Nucleus accumbens (tissue), 56 donors: ENCODE measurements around the gene NHERF1.
A peak's percentile ranks its signal among the peaks of the same experiment; 100 is the strongest.

Experiments
- DNase-seq, 56 donors: peaks; one replicate each; lab custom pipeline; 2025; lab: John Stamatoyannopoulos, UW

The NHERF1 gene

DNA sequence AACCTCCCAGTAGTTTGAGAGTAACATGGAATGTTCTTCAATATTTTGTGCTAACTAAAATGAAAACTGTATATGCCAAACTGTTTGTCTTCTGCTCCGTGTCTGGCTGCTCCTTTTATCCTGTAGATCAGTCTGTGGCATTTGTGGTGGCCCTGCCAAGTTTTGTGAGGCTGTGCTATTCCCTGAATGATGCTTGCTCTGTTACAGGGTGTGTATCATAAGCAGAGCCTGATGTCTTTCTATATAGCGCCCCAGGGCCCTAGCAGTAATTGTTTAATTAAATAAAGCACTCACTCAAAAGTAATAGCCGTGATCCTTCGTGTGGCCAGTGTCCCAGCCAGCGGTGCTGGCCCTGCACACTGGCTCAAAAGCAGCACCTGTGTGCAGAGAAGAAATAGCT lies 55.5 kb downstream of the NHERF1 start:
- DNase-seq = no peak

DNA sequence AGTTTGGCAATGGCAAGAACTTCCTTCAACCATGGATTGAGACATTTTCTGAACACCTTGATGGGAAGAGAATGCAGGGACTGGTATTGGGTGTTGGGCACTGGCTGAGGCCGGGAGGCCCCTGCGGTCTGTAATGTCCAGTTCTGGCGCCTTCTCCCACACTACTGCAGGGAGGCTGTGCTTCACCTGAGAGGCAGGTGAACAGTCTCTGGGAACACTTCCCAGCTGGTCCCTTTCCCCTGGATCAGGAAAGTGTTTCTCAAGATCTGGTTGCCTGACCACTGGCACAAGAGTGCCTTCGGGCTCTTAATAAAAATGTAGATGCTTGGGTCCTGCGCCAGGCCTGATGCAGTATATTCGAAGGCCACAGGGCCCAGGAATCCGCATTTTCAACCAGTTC lies 56.3 kb downstream of the NHERF1 start:
- DNase-seq = no peak

DNA sequence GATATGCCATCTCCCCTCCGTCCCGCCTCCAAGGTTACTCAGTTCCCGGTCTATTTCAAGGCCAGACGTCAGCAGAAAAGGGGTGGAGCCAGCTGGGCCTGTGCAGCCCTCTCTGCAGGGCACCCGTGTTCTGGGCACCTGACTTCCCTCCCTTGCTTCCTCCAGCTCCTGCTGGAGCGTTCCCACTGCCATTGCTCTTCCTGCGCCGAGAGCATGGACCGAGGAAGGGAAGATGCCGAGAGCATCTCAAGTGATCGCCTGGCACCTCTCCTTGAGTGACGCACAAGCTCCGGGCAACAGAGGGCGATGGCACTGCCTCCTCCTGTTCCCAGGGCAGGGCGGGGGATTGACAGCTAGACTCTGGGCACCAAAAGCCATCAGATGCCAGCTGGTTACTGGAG lies 57.2 kb downstream of the NHERF1 start:
- DNase-seq = peak in 16 of 56 donors; percentile 18 to 78 (median 50)

DNA sequence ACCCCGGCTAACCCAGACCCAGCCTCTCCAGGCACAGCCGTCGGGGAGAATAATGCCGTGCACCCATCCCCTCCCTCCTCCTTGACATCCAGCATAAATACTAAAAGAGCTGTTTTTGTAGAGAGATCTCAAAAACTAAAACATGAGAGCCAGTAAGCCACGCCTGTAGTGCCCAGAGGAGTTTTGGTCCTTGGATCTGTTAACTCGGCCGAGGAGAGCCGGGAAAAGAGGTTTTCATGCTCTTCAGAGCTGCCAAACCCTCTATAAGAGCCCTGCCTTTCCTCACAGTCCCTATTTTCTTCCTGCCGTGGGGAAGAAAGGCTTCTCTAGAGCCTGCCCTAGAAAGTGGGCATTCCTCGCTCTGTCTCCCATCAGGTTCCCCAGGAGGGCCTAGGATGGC lies 57.9 kb downstream of the NHERF1 start:
- no peak for DNase-seq

DNA sequence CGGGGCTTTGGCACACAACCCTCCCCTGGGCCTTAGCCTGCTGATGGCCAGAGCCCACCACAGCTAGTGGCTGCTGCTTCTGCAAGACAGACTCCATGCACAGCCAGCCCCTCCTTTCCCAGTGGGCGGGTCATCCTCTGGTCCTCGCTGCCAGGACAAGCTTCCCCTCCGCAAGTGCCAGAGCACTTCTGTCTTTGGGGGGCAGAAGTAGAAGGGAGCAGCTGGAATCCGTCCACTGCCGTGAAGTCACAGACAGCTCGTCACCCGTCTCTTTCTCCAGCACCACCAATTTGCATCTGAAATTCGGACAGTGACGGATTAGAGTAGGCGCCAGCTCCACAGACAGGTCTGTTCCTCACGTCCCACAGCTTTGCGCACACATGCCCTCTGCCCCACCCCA lies 59.0 kb downstream of the NHERF1 start:
- peak in 2 of 56 donors; percentile 27 to 40 for DNase-seq

DNA sequence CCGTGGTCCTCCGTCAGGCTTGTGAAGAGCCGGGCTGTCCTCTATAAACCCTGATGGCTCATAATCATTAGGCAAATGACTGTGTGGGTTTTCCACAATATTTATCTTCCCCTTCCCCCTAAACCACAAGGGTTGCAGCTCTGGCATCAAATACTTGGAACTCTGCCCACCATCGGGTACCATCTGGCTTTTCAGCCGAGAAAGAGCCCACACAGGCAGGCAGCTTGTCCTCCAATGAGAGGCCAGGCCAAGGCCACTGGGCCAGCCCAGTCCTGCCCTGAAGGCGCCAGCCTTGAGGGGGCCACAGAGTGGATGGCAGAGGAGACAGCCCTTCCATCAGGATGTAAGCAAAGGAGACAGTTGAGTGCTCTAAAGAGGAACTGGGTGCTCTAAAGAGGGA lies 59.5 kb downstream of the NHERF1 start:
- DNase-seq = peak in 10 of 56 donors; percentile 20 to 57 (median 32)

DNA sequence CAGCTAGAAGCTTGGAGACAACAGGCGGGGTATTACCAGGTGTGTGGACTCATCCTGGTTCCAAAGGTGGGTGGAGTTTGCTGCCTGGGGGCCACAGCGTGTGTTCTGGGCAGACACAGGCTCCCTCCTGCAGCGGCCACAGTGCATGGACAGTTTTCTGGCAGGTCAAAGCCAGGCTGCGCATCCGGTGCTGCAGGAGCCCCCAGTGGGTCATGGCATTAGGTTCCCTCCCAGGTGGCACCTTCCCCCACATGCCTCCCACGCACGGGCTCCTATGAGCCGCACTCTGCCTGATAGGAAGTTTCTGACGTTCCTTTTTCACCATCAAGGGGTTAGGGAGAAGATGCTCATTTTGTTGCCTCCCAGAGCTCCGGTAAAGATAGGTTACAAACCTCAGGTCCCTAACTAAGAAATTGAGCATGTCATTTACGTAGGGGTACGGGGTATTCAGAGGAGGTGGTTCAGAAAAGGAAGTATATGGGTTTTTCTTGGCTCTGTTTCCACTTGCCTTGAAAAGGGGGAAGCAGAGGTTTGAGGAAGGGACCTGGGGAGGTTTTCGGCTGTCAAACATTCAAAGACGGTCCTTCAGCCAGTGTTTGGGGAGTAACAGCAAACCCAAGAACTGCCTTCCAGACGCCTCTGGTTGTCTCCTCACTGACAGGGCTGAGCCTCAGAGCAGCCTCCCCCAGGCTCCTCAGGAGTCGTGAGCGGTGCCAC lies 60.4 kb downstream of the NHERF1 start:
- no peak for DNase-seq

DNA sequence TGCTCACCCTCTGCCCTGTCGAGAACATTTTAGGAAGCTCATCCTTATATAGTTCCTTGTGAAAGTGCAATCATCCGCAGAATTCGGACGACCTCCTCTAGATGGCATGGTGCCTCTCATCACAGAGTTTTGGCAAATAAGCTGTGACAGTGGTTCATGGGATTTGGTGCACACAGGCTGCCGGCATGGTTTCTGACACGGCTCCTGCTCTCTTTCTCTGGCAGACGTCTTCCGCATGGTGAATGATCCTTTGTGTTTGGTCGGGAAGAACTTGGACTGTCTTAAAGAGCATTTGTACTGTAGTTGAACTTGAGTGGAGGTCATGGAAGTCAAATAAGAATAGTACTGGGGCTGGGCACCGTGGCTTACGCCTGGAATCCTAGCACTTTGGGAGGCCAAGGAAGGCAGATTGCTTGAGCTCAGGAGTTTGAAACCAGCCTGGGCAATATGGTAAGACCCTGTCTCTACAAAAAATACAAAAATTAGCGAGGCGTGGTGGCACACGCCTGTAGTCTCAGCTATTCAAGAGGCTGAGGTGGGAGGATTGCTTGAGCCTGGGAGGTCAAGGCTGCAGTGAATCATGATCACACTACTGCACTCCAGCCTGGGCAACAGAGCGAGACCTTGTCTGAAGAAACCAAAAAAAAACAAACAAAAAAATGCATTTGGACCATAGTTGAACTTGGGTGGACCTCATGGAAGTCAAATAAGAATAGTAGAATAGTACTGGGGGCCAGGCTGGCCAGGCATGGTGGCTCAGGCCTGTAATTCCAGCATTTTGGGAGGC lies 62.5 kb downstream of the NHERF1 start:
- peak in 25 of 56 donors; percentile 16 to 64 (median 35) for DNase-seq

DNA sequence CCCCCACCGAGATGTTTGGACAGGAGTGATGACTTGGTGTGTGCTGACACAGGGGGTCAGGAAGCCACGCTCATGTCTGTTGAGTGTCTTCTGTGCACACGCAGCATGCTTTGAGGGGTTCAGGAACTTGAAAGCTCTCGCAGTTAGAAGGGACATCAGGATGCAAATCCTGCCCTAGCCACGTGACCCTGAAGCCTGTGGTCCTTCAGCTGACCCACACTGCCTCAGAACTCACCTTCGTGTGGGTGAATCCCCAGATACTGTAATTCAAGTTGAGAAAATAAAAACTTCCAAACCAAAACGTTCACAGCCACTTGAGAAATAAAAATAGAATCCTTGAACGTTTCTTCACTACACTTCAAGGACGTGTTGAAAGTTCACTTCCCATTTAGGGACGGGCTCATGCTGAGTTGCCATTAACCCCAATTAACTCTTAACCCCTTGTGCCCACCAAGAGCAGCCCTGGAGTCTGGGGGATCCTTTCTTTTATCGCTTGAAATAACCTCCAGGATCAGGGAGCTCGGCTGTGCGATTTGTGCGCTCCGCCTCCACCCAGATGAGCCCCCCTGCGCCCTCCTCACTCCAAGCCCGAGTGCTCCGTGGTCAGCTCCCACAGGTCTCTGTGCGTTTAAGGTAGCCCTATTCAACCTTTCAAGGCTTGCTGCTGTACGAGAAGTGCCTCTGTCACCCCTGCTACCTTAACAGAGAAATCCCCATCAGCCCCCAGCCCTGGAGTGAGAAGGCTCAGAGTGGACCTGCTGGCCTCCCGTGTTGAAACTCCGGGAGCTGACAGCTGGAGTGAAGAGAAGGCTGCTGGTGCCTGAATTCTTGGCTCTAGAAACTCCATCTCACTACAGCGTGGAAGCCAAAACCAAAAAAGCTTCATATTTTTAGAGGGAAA lies 63.9 kb downstream of the NHERF1 start:
- DNase-seq = peak in 3 of 56 donors; percentile 42 to 63 (median 61)

DNA sequence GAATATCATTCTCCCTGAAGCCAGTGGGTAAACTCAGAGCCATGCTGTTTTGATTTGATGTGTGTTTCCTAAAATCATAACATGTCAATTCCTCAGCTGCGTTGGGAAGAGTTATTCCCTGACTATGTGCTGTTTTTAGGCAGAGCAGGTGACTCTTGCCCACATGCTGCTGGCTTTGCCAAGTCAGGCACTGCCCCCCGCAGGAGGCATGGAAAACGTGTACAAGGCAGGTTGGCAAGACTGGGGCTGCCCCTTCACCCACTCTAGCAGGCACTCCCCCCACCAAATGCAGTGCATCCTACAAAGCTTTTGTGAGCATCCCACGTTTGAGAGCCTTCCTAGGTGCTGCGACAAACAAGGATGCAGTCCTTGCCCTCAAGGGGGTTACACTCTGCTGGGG lies 66.0 kb downstream of the NHERF1 start:
- DNase-seq = no peak

DNA sequence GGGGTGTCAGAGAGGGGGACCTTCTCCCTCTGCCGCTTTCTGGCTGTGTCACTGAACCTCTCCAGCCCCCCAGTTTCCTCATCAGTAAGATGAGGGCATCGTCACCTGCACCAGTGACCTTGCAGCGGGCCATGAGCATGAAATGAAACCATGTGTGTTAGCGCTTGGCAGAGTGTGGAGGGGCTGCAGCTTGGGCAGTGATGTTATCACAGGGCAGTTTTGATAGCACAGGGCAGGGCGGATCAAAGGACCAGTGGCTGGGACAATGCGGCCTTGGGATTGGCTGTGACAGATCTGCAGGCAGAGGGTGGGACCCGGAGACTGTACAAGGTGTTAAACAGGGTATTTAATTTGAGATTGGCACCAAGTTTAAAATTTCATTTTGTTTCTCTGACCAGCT lies 66.6 kb downstream of the NHERF1 start:
- no peak for DNase-seq

DNA sequence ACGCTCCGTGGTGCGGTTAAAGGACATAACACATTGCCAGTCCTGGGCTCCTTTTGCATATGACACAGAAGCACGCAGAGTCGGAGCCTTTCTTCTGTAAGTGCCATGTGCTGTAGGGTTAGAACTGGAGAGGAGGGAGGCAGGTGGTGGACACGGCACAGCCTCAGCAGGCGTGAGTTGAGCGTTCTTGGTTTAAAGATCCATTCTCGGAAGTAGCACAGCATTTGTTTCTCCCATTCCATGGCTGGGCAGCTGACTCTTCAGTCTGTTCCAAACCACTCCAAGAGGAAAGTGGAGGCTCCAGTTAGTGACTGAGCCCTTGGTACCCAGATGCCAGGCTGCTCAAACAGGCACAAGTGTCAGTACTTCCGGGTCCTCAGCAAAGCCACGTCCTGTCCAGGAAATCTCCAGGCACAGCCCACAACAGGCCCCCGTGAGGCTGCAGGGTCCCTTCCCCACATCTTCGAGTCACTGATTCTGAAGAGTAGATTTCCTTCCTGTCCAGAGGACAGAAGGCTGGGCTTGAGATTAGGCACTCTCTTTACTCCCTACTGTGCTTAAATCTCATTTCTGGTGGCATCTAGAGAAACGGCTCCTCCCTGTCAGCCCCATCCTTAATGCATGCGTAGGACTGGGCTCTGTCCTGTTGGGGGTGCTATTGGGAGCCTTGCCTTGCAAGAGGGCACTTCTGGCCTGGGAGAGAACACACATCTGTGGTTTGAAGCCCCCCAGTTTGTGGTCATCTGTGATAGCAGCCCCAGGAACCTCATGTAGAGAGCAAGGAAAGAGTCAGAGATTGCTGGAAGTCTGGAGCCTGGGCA lies 67.3 kb downstream of the NHERF1 start:
- no peak for DNase-seq

DNA sequence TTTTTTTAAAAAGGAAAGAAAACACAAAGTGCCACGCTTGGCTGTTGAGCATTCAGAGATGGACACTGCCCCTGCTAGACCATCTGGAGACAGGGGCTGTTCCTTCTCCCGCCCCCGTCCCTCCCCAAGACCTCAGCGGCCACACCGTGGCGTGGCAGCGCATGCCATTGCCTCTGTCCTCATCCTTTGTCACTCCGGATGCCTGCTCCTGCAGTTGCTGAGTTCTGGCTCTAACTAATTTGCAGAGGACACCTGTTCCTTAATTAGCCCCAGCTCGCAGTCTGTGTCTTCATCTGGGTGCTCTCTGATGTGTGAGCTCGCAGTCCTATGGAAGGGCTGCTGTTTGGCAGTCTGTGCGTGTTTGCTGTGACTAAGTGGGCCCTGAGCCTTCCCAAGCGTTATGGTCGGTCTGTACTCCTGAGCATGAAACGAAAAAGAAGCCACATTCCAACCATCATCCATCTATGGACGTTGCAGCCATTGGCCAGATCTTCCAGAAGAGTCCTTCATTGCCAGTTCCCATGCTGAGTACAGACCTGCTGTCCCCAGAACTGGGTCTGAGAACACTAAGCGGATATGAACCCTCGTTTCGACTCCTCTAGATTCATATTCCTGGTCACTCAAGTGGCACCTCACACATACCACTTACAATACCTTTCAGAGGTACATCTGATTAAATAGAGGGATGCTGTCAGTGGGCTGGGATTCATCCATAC lies 68.6 kb downstream of the NHERF1 start:
- DNase-seq = no peak

DNA sequence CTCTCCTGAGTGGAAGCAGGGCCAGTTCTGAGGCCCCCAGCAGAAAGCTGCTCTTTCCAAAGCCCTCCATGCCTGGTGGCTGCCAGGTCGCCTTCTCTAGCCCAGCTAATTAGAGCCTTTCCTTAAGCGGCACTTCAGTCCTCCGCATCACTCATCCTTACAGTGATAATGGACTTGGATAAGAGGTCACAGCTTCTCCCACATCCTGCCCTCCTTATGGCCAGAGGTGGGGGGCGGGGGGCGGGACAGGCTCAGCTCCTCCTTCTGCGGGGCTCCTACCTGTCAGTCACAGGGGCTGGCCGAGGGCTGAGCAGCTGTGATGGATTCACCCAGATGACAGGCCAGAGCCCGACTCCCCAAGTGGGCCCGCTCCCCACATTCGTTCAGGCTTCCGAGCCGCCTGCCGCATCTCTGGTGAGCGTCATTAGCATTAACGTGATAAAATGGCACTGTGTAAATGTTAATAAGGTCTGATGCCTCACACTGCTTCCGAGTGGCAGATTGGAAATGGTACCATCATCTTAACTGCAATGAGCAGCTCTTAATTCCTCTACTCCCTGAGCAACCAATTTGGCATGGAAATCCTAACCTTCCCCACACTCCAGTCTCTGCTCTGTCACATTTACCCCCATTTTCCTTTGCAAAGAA lies 70.0 kb downstream of the NHERF1 start:
- no peak for DNase-seq
